HL-60/S4 treated with retinoic acid at 250 ng/mL for 4 days and 3 days (cell line): ENCODE data around the gene HEPACAM2.

Source experiments
- in situ Hi-C: fragments of 300-500 bp; cut with MboI; formaldehyde crosslinking; loops from 2 replicates; pipeline ENCODE4 v1.7.0; 2022; ENCODE audit warnings: low sequenced_read_pairs

HEPACAM2 gene

GRCh38 chr7:93148727-93149126, 77.5 kb downstream of the HEPACAM2 start:
- in situ Hi-C loops = no loop called here

GRCh38 chr7:93148144-93148543, 78.1 kb downstream of the HEPACAM2 start, which contains the start of gene SAMD9L:
Gene SAMD9L, minus strand, starts transcription at chr7:93148385. Its CDS starts 12,414 bp downstream, at chr7:93135971.
- in situ Hi-C loops = no loop called here

DNA sequence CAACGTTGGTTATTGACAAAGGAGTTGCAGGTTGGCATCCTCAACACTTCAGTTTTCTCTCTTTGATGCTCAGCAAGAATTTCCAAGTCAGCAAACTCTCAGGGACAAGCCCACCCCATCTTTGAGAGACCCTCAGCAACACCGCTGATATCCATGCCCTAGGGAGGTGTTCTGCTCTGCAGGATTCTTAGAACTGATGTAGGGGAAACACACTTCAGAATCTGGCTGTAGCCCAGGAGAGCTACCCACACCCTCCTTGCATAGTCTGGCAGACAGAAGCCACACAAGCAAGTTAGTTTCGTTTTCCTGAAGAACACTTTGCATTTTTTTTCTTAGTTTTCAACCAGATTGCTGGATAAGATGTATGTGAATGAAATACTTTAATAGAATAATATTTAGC, 78.9 kb downstream of the HEPACAM2 start:
- in situ Hi-C loops = no loop called here

GRCh38 chr7:93146472-93147141, 79.7 kb downstream of the HEPACAM2 start:
- in situ Hi-C loops = no loop called here

DNA sequence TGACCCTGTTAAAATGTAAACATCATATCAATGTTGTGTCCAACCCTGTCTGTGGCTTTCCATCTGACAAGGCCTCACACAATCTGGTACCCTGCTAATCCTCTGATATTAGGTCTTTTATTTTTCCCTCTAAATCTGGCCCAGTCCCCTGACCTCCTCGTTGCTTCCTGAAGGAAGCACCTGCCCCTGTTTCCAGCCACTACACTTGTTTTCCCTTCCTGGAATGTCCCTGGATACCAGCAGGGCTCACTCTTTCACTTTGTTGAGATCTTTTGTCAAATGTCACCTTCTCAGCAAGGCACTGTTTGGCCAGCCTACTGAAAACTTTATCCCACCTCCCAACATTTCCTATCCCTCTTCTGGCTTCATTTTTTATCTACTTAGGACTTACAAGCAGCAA, 80.2 kb downstream of the HEPACAM2 start:
- in situ Hi-C loops = no loop called here

- in situ Hi-C loops = no loop called here
Measured at GRCh38 chr7:93145354-93145753, 80.9 kb downstream of the HEPACAM2 start.

DNA sequence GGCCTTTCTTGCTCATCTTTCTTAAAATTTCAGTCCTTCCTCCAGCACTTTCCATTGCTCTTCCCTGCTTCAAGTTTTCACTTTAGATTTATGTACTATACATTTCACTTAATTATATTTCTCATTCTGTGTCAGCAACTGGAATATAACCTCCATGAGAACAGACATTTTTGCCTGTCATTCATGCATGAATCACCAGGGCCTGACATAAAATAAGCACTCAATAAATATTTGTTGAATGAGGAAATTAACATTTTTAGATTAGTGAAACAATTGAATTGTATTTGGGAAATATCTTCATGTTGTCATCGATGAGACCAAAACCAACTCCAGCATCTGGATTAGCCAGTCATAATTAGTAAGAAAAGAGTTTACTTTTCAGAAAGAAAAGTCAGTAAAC, 84.1 kb downstream of the HEPACAM2 start:
- in situ Hi-C loops = no loop called here

- in situ Hi-C loops = no loop called here
Measured at GRCh38 chr7:93140582-93141191, 85.6 kb downstream of the HEPACAM2 start.

DNA sequence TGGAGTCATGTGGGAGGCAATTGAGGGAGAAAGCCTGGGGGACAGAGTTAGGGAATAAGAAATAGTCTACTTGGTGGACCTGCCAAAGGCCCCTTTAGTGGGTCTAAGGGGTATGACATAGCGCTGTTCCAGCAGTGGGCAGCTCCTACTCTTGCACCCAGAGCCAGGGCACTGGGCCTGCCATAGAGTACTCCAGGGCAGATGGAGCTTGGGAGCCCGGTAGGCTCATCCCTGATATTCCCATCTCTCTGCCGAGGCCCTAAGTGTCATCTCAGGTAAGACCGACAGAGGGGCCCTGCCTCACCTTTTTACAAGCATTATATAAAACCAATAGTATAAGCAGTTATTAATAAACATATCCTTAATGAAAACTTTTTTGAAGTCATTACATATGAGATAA, 87.7 kb downstream of the HEPACAM2 start:
- in situ Hi-C loops = no loop called here
